ENCODE measurements around the gene CTSV. TPM values are rescaled to one million over a fixed set of nuclear protein-coding genes. Genes with fewer than 3 reads are reported as not detected.
"Not testable (repeated sequence)": the region's sequence is repeated elsewhere in the genome, so short reads cannot be mapped to it uniquely, and the experiment has no call there.

The CTSV gene
- total RNA-seq (0.42 TPM), polyA plus RNA-seq (0.13 TPM)

- WGBS: under 1% methylated on average over 80 of the region's 80 CpGs
- Histone ChIP-seq H3K27ac (ENCODE audit: low read depth) (no peak within 1 kb of the TSS), H3K36me3 (ENCODE audit: insufficient read depth) (no peaks in the 10 kb centered on the region), H3K4me1 (ENCODE audit: insufficient read depth) (no peaks in the 10 kb centered on the region), H3K4me3 (ENCODE audit: low read depth, low read length) (peak within 1 kb of the TSS; percentile 31)
- peak; percentile 46 for DNase-seq (ENCODE audit: extremely low spot score)
Observed at GRCh38 chr9:97038611-97039513, at the start of gene CTSV. Gene CTSV, minus strand, starts transcription at chr9:97039142. Its CDS starts 1,099 bp downstream, at chr9:97038043.

GRCh38 chr9:97087668-97088215, 48.8 kb upstream of the CTSV start:
- not testable (repeated sequence) for H3K36me3 ChIP-seq (ENCODE audit: insufficient read depth); DNase-seq (ENCODE audit: extremely low spot score); H3K27ac ChIP-seq (ENCODE audit: low read depth); H3K4me3 ChIP-seq (ENCODE audit: low read depth, low read length); H3K4me1 ChIP-seq (ENCODE audit: insufficient read depth)
- 53% methylated on average over 3 of the region's 3 CpGs for WGBS

GRCh38 chr9:97084562-97084991, 45.6 kb upstream of the CTSV start:
- not testable (repeated sequence) for DNase-seq (ENCODE audit: extremely low spot score); H3K27ac ChIP-seq (ENCODE audit: low read depth); H3K4me1 ChIP-seq (ENCODE audit: insufficient read depth); H3K4me3 ChIP-seq (ENCODE audit: low read depth, low read length); H3K36me3 ChIP-seq (ENCODE audit: insufficient read depth)
- 72% methylated on average over 6 of the region's 6 CpGs for WGBS

GRCh38 chr9:97078362-97078761, 39.4 kb upstream of the CTSV start:
- H3K36me3 ChIP-seq (ENCODE audit: insufficient read depth): no peaks in the 10 kb centered on the region
- no peak for DNase-seq (ENCODE audit: extremely low spot score)
- H3K4me3 ChIP-seq (ENCODE audit: low read depth, low read length): no peak overlapping the region
- no peak overlapping the region for H3K27ac ChIP-seq (ENCODE audit: low read depth)
- no peaks in the 10 kb centered on the region for H3K4me1 ChIP-seq (ENCODE audit: insufficient read depth)
- WGBS: 49% methylated on average over 25 of the region's 25 CpGs

GRCh38 chr9:97077452-97078295, 38.7 kb upstream of the CTSV start:
- Histone ChIP-seq H3K4me3 (ENCODE audit: low read depth, low read length) (no peak overlapping the region), H3K4me1 (ENCODE audit: insufficient read depth) (no peaks in the 10 kb centered on the region), H3K27ac (ENCODE audit: low read depth) (no peak overlapping the region), H3K36me3 (ENCODE audit: insufficient read depth) (no peaks in the 10 kb centered on the region)
- WGBS: 62% methylated on average over 37 of the region's 37 CpGs
- DNase-seq (ENCODE audit: extremely low spot score): no peak

- not testable (repeated sequence) for DNase-seq (ENCODE audit: extremely low spot score); H3K36me3 ChIP-seq (ENCODE audit: insufficient read depth); H3K27ac ChIP-seq (ENCODE audit: low read depth); H3K4me3 ChIP-seq (ENCODE audit: low read depth, low read length); H3K4me1 ChIP-seq (ENCODE audit: insufficient read depth)
- WGBS: 14% methylated on average over 56 of the region's 56 CpGs
Observed at GRCh38 chr9:97076731-97077451, 37.9 kb upstream of the CTSV start.

GRCh38 chr9:97076238-97076637, 37.3 kb upstream of the CTSV start:
- 34% methylated on average over 11 of the region's 11 CpGs for WGBS
- Histone ChIP-seq H3K4me3 (ENCODE audit: low read depth, low read length) (no peak overlapping the region), H3K27ac (ENCODE audit: low read depth) (no peak overlapping the region), H3K4me1 (ENCODE audit: insufficient read depth) (no peaks in the 10 kb centered on the region), H3K36me3 (ENCODE audit: insufficient read depth) (no peaks in the 10 kb centered on the region)
- no peak for DNase-seq (ENCODE audit: extremely low spot score)

GRCh38 chr9:97075289-97075985, 36.5 kb upstream of the CTSV start:
- H3K27ac ChIP-seq (ENCODE audit: low read depth): no peak overlapping the region
- no peak overlapping the region for H3K4me3 ChIP-seq (ENCODE audit: low read depth, low read length)
- no peak for DNase-seq (ENCODE audit: extremely low spot score)
- H3K4me1 ChIP-seq (ENCODE audit: insufficient read depth): no peaks in the 10 kb centered on the region
- no peaks in the 10 kb centered on the region for H3K36me3 ChIP-seq (ENCODE audit: insufficient read depth)
- whole genome bisulfite sequencing: 58% methylated on average over 6 of the region's 6 CpGs

GRCh38 chr9:97073506-97073905, 34.6 kb upstream of the CTSV start:
- H3K4me3 ChIP-seq (ENCODE audit: low read depth, low read length): no peak overlapping the region
- H3K36me3 ChIP-seq (ENCODE audit: insufficient read depth): no peaks in the 10 kb centered on the region
- 18% methylated on average over 1 of the region's 1 CpG for WGBS
- no peak overlapping the region for H3K27ac ChIP-seq (ENCODE audit: low read depth)
- DNase-seq (ENCODE audit: extremely low spot score): no peak
- no peaks in the 10 kb centered on the region for H3K4me1 ChIP-seq (ENCODE audit: insufficient read depth)

GRCh38 chr9:97072285-97072776, 33.4 kb upstream of the CTSV start:
- no peaks in the 10 kb centered on the region for H3K4me1 ChIP-seq (ENCODE audit: insufficient read depth)
- H3K36me3 ChIP-seq (ENCODE audit: insufficient read depth): no peaks in the 10 kb centered on the region
- no peak overlapping the region for H3K27ac ChIP-seq (ENCODE audit: low read depth)
- H3K4me3 ChIP-seq (ENCODE audit: low read depth, low read length): no peak overlapping the region
- 29% methylated on average over 7 of the region's 7 CpGs for WGBS
- DNase-seq (ENCODE audit: extremely low spot score): no peak

- H3K36me3 ChIP-seq (ENCODE audit: insufficient read depth); H3K4me1 ChIP-seq (ENCODE audit: insufficient read depth); H3K27ac ChIP-seq (ENCODE audit: low read depth); DNase-seq (ENCODE audit: extremely low spot score); H3K4me3 ChIP-seq (ENCODE audit: low read depth, low read length): not testable (repeated sequence)
- 92% methylated on average over 4 of the region's 4 CpGs for WGBS
Observed at GRCh38 chr9:97070325-97070724, 31.4 kb upstream of the CTSV start.

GRCh38 chr9:97067490-97067889, 28.5 kb upstream of the CTSV start:
- H3K4me1 ChIP-seq (ENCODE audit: insufficient read depth): no peaks in the 10 kb centered on the region
- 94% methylated on average over 19 of the region's 19 CpGs for WGBS
- no peaks in the 10 kb centered on the region for H3K36me3 ChIP-seq (ENCODE audit: insufficient read depth)
- DNase-seq (ENCODE audit: extremely low spot score): no peak
- no peak overlapping the region for H3K4me3 ChIP-seq (ENCODE audit: low read depth, low read length)
- H3K27ac ChIP-seq (ENCODE audit: low read depth): no peak overlapping the region
